HEK293T (cell line): ENCODE data around the gene RAB11FIP3.

Source experiments
- CTCF ChIA-PET: fragments of 350-600 bp; formaldehyde crosslinking; extraction: SDS; loops from one replicate; lab custom pipeline; 2021; ENCODE audit warnings: antibody characterized with exemption, inconsistent platforms; lab: Yijun Ruan, JAX
- POLR2A ChIA-PET: fragments of 350-600 bp; formaldehyde crosslinking; extraction: SDS; loops from one replicate; lab custom pipeline; 2020; ENCODE audit warnings: antibody characterized with exemption, inconsistent platforms; lab: Yijun Ruan, JAX
- DNase-seq: peaks from one replicate; pipeline ENCODE4 v3.0.0; 2012; ENCODE audit warnings: mixed read lengths; ENCODE audit errors: extremely low spot score
- ARNT ChIP-seq: fragments of 450-650 bp; IDR thresholded peaks from 2 replicates; pipeline ENCODE4 v1.6.1; 2017; ENCODE audit warnings: mild to moderate bottlenecking
- BHLHE40 ChIP-seq: fragments of 450-650 bp; IDR thresholded peaks from 2 replicates; pipeline ENCODE4 v1.6.1; 2016; ENCODE audit warnings: mild to moderate bottlenecking, moderate library complexity, borderline replicate concordance
- CTBP1 ChIP-seq: fragments of 450-650 bp; IDR thresholded peaks from 2 replicates; pipeline ENCODE4 v1.6.1; 2016; ENCODE audit warnings: borderline replicate concordance
- ELF4 ChIP-seq: fragments of 450-650 bp; IDR thresholded peaks from 2 replicates; pipeline ENCODE4 v1.6.1; 2017; ENCODE audit warnings: antibody characterized with exemption
- FOXA1 ChIP-seq: fragments of 450-650 bp; IDR thresholded peaks from 2 replicates; pipeline ENCODE4 v1.6.1; 2016; ENCODE audit warnings: mild to moderate bottlenecking
- FOXK2 ChIP-seq: fragments of 450-650 bp; IDR thresholded peaks from 2 replicates; pipeline ENCODE4 v1.6.1; 2016; ENCODE audit warnings: mild to moderate bottlenecking
- FOXM1 ChIP-seq: fragments of 450-650 bp; IDR thresholded peaks from 2 replicates; pipeline ENCODE4 v1.6.1; 2017; ENCODE audit warnings: mild to moderate bottlenecking, borderline replicate concordance
- HDGF ChIP-seq: fragments of 450-650 bp; IDR thresholded peaks from 2 replicates; pipeline ENCODE4 v1.6.1; 2017; ENCODE audit warnings: antibody characterized with exemption, borderline replicate concordance
- L3MBTL2 ChIP-seq: fragments of 450-650 bp; conservative IDR thresholded peaks from 2 replicates; pipeline ENCODE4 v1.6.1; 2016; ENCODE audit warnings: mild to moderate bottlenecking
- LEF1 ChIP-seq: fragments of 450-650 bp; IDR thresholded peaks from 2 replicates; pipeline ENCODE4 v1.6.1; 2017; ENCODE audit warnings: mild to moderate bottlenecking, borderline replicate concordance
- NFRKB ChIP-seq: fragments of 450-650 bp; IDR thresholded peaks from 2 replicates; pipeline ENCODE4 v1.6.1; 2016; ENCODE audit warnings: mild to moderate bottlenecking, moderate library complexity
- PKNOX1 ChIP-seq: fragments of 450-650 bp; IDR thresholded peaks from 2 replicates; pipeline ENCODE4 v1.6.1; 2016
- SP1 ChIP-seq: fragments of 450-650 bp; IDR thresholded peaks from 2 replicates; pipeline ENCODE4 v1.6.1; 2017
- SUZ12 ChIP-seq: fragments of 450-650 bp; IDR thresholded peaks from 2 replicates; pipeline ENCODE4 v1.6.1; 2016; ENCODE audit warnings: mild to moderate bottlenecking
- TARDBP ChIP-seq: fragments of 450-650 bp; IDR thresholded peaks from 2 replicates; pipeline ENCODE4 v1.6.1; 2016
- ZNF384 ChIP-seq: fragments of 450-650 bp; IDR thresholded peaks from 2 replicates; pipeline ENCODE4 v1.6.1; 2016

RAB11FIP3 gene

GRCh38 chr16:530111-530817 lies 104.8 kb downstream of the RAB11FIP3 start:
- no peak for TF ChIP-seq LEF1
- TF ChIP-seq SUZ12: no peak
- TF ChIP-seq ARNT: no peak
- no peak for TF ChIP-seq ZNF384
- no peak for TF ChIP-seq FOXM1
- TF ChIP-seq TARDBP: no peak
- no peak for TF ChIP-seq NFRKB
- no peak for TF ChIP-seq FOXA1
- no peak for TF ChIP-seq FOXK2
- TF ChIP-seq CTBP1: no peak
- DNase-seq: no peak
- ChIA-PET CTCF (no interaction called here), POLR2A (no interaction called here)

GRCh38 chr16:531494-532125 lies 106.2 kb downstream of the RAB11FIP3 start:
- TF ChIP-seq FOXA1: no peak
- no peak for TF ChIP-seq ZNF384
- TF ChIP-seq PKNOX1: no peak
- TF ChIP-seq SP1: no peak
- TF ChIP-seq FOXK2: no peak
- no peak for TF ChIP-seq SUZ12
- TF ChIP-seq CTBP1: no peak
- TF ChIP-seq L3MBTL2: no peak
- no peak for TF ChIP-seq NFRKB
- TF ChIP-seq ARNT: no peak
- TF ChIP-seq HDGF: no peak
- TF ChIP-seq LEF1: no peak
- no peak for TF ChIP-seq TARDBP
- POLR2A ChIA-PET: no interaction called here
- CTCF ChIA-PET: no interaction called here
- DNase-seq: no peak

- TF ChIP-seq FOXM1 (no peak), ZNF384 (no peak), LEF1 (no peak), TARDBP (no peak), HDGF (no peak), FOXK2 (no peak), BHLHE40 (no peak), L3MBTL2 (no peak), ELF4 (no peak), SUZ12 (no peak)
- ChIA-PET POLR2A (interaction anchor here (0.8 kb wide), 1 partner anchor 36 kb away, joined by 3 read pairs; no protein-coding TSS in a partner anchor), CTCF (no interaction called here)
- DNase-seq: no peak
Observed at GRCh38 chr16:533391-534123, 108.1 kb downstream of the RAB11FIP3 start.

- CTCF ChIA-PET: no interaction called here
- POLR2A ChIA-PET: interaction anchor here (0.8 kb wide), 1 partner anchor 35 kb away, joined by 3 read pairs; no protein-coding TSS in a partner anchor
- TF ChIP-seq SP1 (no peak), ELF4 (no peak), L3MBTL2 (no peak), LEF1 (no peak), FOXK2 (no peak), NFRKB (no peak), BHLHE40 (no peak), SUZ12 (no peak), ARNT (no peak), TARDBP (no peak), CTBP1 (no peak), ZNF384 (no peak), FOXM1 (no peak), PKNOX1 (no peak), HDGF (no peak), FOXA1 (no peak)
- DNase-seq: no peak
Observed at GRCh38 chr16:534135-534534, 108.7 kb downstream of the RAB11FIP3 start.

- CTCF ChIA-PET: no interaction called here
- no peak for TF ChIP-seq CTBP1
- TF ChIP-seq ELF4: no peak
- TF ChIP-seq FOXA1: no peak
- no peak for TF ChIP-seq BHLHE40
- no peak for TF ChIP-seq LEF1
- POLR2A ChIA-PET: no interaction called here
- DNase-seq: no peak
Observed at GRCh38 chr16:534856-535445, 109.5 kb downstream of the RAB11FIP3 start.
